Neural progenitor cell (in vitro differentiated cells): Measurements from ENCODE around the gene MYCBPAP. TPM values are rescaled to one million over a fixed set of nuclear protein-coding genes. Genes with fewer than 3 reads are reported as not detected.

Source experiments
- DNase-seq: peaks from one replicate; pipeline ENCODE4 v3.0.0-alpha.2; 2016; ENCODE audit warnings: low spot score
- H2AFZ ChIP-seq: fragments of 200-600 bp; sonication (generic); replicated peaks from 2 replicates; pipeline ENCODE4 v1.6.1; 2016; ENCODE audit warnings: antibody characterized with exemption
- H3F3A ChIP-seq: fragments of 200-600 bp; sonication (generic); 2 replicates; pipeline ENCODE4 v1.6.1; 2016; ENCODE audit warnings: antibody characterized with exemption, low read depth
- H3K27ac ChIP-seq: fragments of 200-600 bp; sonication (generic); 2 replicates; pipeline ENCODE4 v1.5.1; 2016; ENCODE audit warnings: mild to moderate bottlenecking
- H3K27me3 ChIP-seq: fragments of 200-600 bp; sonication (generic); 2 replicates; pipeline ENCODE4 v1.6.1; 2016; ENCODE audit warnings: mild to moderate bottlenecking, moderate library complexity
- H3K36me3 ChIP-seq: fragments of 200-600 bp; sonication (generic); 2 replicates; pipeline ENCODE4 v1.5.1; 2016
- H3K4me1 ChIP-seq: fragments of 200-600 bp; sonication (generic); 2 replicates; pipeline ENCODE4 v1.6.1; 2016; ENCODE audit warnings: mixed run types
- H3K4me2 ChIP-seq: fragments of 200-600 bp; sonication (generic); 2 replicates; pipeline ENCODE4 v1.6.1; 2016
- H3K4me3 ChIP-seq: fragments of 200-600 bp; sonication (generic); 2 replicates; pipeline ENCODE4 v1.5.1; 2016
- H3K79me2 ChIP-seq: fragments of 200-600 bp; sonication (generic); 2 replicates; pipeline ENCODE4 v1.6.1; 2016; ENCODE audit warnings: low read depth
- H3K9ac ChIP-seq: fragments of 200-600 bp; sonication (generic); 2 replicates; pipeline ENCODE4 v1.6.1; 2016
- H3K9me3 ChIP-seq: fragments of 200-600 bp; sonication (generic); 2 replicates; pipeline ENCODE4 v1.5.1; 2016; ENCODE audit warnings: low read depth
- H4K20me1 ChIP-seq: fragments of 200-600 bp; sonication (generic); 2 replicates; pipeline ENCODE4 v1.6.1; 2016; ENCODE audit warnings: low read depth
- H3K27ac Mint-ChIP-seq: 3 replicates; pipeline ENCODE4 v1.8.0; 2021; ENCODE audit warnings: mixed read lengths
- H3K27me3 Mint-ChIP-seq: 2 replicates; pipeline ENCODE4 v1.8.0; 2022; ENCODE audit warnings: low read depth, mild to moderate bottlenecking, inconsistent platforms, moderate library complexity, mixed read lengths; ENCODE audit not compliant: insufficient read depth
- H3K36me3 Mint-ChIP-seq: 3 replicates; pipeline ENCODE4 v1.8.0; 2021; ENCODE audit warnings: mixed read lengths
- H3K4me1 Mint-ChIP-seq: 3 replicates; pipeline ENCODE4 v1.8.0; 2021; ENCODE audit warnings: mixed read lengths
- H3K4me3 Mint-ChIP-seq: 3 replicates; pipeline ENCODE4 v1.8.0; 2021; ENCODE audit warnings: mild to moderate bottlenecking, moderate library complexity, mixed read lengths
- H3K9me3 Mint-ChIP-seq: 3 replicates; pipeline ENCODE4 v1.8.0; 2020; ENCODE audit warnings: mixed read lengths
- EZH2 ChIP-seq: fragments of 200-600 bp; sonication (generic); IDR thresholded peaks from 2 replicates; pipeline ENCODE4 v1.6.1; 2017; ENCODE audit warnings: antibody characterized with exemption, mild to moderate bottlenecking, moderate library complexity
- EZH2phosphoT487 ChIP-seq: fragments of 200-600 bp; sonication (generic); IDR thresholded peaks from 2 replicates; pipeline ENCODE4 v1.6.1; 2017; ENCODE audit warnings: antibody characterized with exemption
- total RNA-seq: library from RNA; depleted of rRNA; stranded (reverse); fragments of >200 nt; gene quantifications from 2 replicates; pipeline ENCODE4 v1.2.3, GENCODE V29; 2015; ENCODE audit warnings: low replicate concordance
- TF ChIP-seq, protein P1 (sequence below): fragments of 200-600 bp; sonication (generic); IDR thresholded peaks from 2 replicates; pipeline ENCODE4 v1.5.1; 2017; ENCODE audit warnings: antibody characterized with exemption, mild to moderate bottlenecking

The MYCBPAP gene
- 3.5 and 3.8 TPM in 2 replicates for total RNA-seq

GRCh38 chr17:50507871-50508572 is at the start of gene MYCBPAP:
MYCBPAP (plus strand) TSS chr17:50508439; CDS start chr17:50508675, 236 bp downstream.
- Mint-ChIP-seq H3K9me3 (no peaks in the 10 kb centered on the region), H3K36me3 (no peaks in the 10 kb centered on the region), H3K27ac (no peak within 1 kb of the TSS), H3K4me3 (peak within 1 kb of the TSS; percentile 83), H3K27me3 (peaks cover 30% of the 10 kb centered on the region), H3K4me1 (peaks cover 51% of the 10 kb centered on the region)
- peak within 1 kb of the TSS; percentile 87 for H2AFZ ChIP-seq
- no peaks in the 10 kb centered on the region for H3K36me3 ChIP-seq
- peak within 1 kb of the TSS; percentile 96 for H3K4me2 ChIP-seq
- peaks cover 25% of the 10 kb centered on the region for H3F3A ChIP-seq
- no peaks in the 10 kb centered on the region for H3K79me2 ChIP-seq
- DNase-seq, result peak; percentile 96
- TF ChIP-seq, protein P1, sequence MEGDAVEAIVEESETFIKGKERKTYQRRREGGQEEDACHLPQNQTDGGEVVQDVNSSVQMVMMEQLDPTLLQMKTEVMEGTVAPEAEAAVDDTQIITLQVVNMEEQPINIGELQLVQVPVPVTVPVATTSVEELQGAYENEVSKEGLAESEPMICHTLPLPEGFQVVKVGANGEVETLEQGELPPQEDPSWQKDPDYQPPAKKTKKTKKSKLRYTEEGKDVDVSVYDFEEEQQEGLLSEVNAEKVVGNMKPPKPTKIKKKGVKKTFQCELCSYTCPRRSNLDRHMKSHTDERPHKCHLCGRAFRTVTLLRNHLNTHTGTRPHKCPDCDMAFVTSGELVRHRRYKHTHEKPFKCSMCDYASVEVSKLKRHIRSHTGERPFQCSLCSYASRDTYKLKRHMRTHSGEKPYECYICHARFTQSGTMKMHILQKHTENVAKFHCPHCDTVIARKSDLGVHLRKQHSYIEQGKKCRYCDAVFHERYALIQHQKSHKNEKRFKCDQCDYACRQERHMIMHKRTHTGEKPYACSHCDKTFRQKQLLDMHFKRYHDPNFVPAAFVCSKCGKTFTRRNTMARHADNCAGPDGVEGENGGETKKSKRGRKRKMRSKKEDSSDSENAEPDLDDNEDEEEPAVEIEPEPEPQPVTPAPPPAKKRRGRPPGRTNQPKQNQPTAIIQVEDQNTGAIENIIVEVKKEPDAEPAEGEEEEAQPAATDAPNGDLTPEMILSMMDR, result no peak
- TF ChIP-seq EZH2 (no peak), EZH2phosphoT487 (no peak)
- no peak within 1 kb of the TSS for H3K9ac ChIP-seq
- no peaks in the 10 kb centered on the region for H4K20me1 ChIP-seq
- peaks cover 8% of the 10 kb centered on the region for H3K4me1 ChIP-seq
- peak within 1 kb of the TSS; percentile 63 for H3K4me3 ChIP-seq
- peak within 1 kb of the TSS; percentile 24 for H3K27ac ChIP-seq
- no peaks in the 10 kb centered on the region for H3K27me3 ChIP-seq
- no peaks in the 10 kb centered on the region for H3K9me3 ChIP-seq

DNA sequence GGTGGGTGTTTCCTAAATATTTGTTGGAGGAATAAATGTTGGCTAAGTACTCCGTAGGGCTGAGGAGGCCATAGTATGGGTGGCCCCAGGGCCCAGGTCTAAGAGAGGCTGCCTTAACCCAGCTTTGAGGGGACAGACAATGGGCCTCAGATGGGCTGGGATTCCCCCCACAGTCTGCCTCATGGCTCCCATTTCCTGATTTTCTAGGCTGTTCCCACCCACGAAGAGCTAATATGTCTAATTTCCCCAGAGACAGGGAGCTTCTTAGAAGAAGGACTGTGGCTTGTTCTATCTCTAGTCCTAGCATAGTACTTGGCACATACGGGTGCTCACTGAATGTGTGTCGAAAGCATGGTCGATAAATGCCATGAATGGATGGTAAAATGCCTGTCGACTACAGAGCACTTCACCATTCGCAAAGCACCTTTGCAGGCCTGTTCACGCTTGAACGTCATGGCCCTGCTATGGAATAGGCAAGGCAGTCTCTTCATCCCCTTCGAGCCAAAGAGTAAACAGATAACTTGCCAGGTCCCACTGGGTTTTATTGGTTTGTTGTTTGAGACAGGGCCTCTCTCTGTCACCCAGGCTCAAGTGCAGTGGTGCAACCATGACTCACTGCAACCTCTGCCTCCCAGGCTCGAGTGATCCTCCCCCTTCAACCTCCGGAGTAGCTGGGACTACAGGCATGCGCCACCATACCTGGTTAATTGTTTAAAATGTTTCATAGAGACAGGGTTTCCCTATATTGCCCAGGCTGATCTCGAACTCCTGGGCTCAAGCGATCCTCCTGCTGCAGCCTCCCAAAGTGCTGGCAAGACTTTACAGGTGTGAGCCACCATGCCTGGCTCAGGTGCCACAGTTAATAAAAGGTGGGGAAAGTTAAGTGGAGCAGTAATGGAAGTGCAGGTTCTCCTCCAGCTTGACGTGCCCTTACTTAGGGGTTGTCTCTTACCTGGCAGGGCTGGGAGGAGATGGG is 49.2 kb upstream of the MYCBPAP start:
- no peak for DNase-seq
- Mint-ChIP-seq H3K4me3 (no peak overlapping the region), H3K4me1 (no peaks in the 10 kb centered on the region), H3K27ac (no peak overlapping the region), H3K9me3 (no peaks in the 10 kb centered on the region), H3K36me3 (no peaks in the 10 kb centered on the region), H3K27me3 (peaks cover 5% of the 10 kb centered on the region)
- Histone ChIP-seq H3K27ac (no peak overlapping the region), H4K20me1 (no peaks in the 10 kb centered on the region), H3F3A (no peaks in the 10 kb centered on the region), H3K4me3 (no peak overlapping the region), H3K4me2 (no peak overlapping the region), H3K4me1 (no peaks in the 10 kb centered on the region), H3K79me2 (no peaks in the 10 kb centered on the region), H3K36me3 (no peaks in the 10 kb centered on the region), H3K9ac (no peak overlapping the region), H2AFZ (no peak overlapping the region), H3K27me3 (no peaks in the 10 kb centered on the region), H3K9me3 (no peaks in the 10 kb centered on the region)
- TF ChIP-seq EZH2phosphoT487 (no peak), EZH2 (no peak)
- TF ChIP-seq, protein P1, result no peak

- Histone ChIP-seq H3F3A (no peaks in the 10 kb centered on the region), H2AFZ (no peak overlapping the region)
- no peaks in the 10 kb centered on the region for H3K9me3 Mint-ChIP-seq
These were observed 48.5 kb upstream of the MYCBPAP start for GRCh38 chr17:50459756-50460155.

More at GRCh38 chr17:50459756-50460155, 48.5 kb upstream of the MYCBPAP start:
- Mint-ChIP-seq H3K27ac (no peak overlapping the region), H3K4me3 (no peak overlapping the region), H3K4me1 (no peaks in the 10 kb centered on the region), H3K27me3 (peaks cover 8% of the 10 kb centered on the region), H3K36me3 (no peaks in the 10 kb centered on the region)
- no peak overlapping the region for H3K4me3 ChIP-seq
- H4K20me1 ChIP-seq, result no peaks in the 10 kb centered on the region
- no peaks in the 10 kb centered on the region for H3K27me3 ChIP-seq
- no peaks in the 10 kb centered on the region for H3K36me3 ChIP-seq
- H3K9ac ChIP-seq, result no peak overlapping the region
- H3K27ac ChIP-seq, result no peak overlapping the region
- DNase-seq, result no peak
- no peaks in the 10 kb centered on the region for H3K79me2 ChIP-seq
- TF ChIP-seq, protein P1, result no peak
- TF ChIP-seq EZH2phosphoT487 (no peak), EZH2 (no peak)
- no peak overlapping the region for H3K4me2 ChIP-seq
- no peaks in the 10 kb centered on the region for H3K4me1 ChIP-seq
- no peaks in the 10 kb centered on the region for H3K9me3 ChIP-seq
